ENCODE measurements around the gene C22orf15. TPM values are rescaled to one million over a fixed set of nuclear protein-coding genes. Genes with fewer than 3 reads are reported as not detected.

Gene C22orf15
- total and polyA plus RNA-seq, 9 of the 15 experiments (the other 6 are each of a cell fraction or from before 2014, with no cell fraction given), result 0.07 TPM; not detected in 8

DNA sequence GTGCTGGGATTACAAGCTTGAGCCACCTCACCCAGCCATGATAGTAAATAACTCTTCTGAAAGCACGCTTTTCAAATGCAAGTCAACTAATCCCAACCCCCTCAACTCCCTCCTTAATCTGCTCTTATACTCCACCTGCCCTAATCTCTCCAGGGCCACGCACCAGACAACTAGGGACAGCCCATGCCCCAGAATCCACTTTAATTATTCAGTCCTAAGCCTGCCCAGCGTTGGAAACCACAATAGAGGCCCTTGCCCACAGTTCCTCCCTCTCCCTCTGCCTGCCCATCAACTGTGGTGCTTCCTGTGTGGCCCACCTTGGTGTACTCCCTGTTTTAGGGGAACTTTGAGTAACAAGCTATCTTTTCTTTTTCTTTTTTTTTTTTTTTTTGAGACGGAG lies 5.9 kb upstream of the C22orf15 start:
- no peak overlapping the region for H3K4me2 ChIP-seq (ENCODE audit: insufficient read depth, low read length)
- in situ Hi-C loops (cut with MboI), result no loop called here

More for the DNA sequence above, 5.9 kb upstream of the C22orf15 start:
- no peaks in the 10 kb centered on the region for H3K27me3 ChIP-seq (ENCODE audit: control insufficient read depth in 2 of 2, insufficient read depth in 2 of 2, low read length in 2 of 2)
- BruUV-seq (replicated peaks), result no TSS peak
- POLR2A ChIA-PET, result interaction anchor here (0.6 to 2.0 kb wide), 2 partner anchors 9 to 220 kb away, joined by 3 to 4 read pairs; no protein-coding TSS in a partner anchor
- ATAC-seq, result no peak
- no peak overlapping the region for H3K9ac ChIP-seq (ENCODE audit: insufficient read depth in 1 of 2, low read depth in 2 of 2, low read length in 2 of 2)
- TF ChIP-seq, protein P1, sequence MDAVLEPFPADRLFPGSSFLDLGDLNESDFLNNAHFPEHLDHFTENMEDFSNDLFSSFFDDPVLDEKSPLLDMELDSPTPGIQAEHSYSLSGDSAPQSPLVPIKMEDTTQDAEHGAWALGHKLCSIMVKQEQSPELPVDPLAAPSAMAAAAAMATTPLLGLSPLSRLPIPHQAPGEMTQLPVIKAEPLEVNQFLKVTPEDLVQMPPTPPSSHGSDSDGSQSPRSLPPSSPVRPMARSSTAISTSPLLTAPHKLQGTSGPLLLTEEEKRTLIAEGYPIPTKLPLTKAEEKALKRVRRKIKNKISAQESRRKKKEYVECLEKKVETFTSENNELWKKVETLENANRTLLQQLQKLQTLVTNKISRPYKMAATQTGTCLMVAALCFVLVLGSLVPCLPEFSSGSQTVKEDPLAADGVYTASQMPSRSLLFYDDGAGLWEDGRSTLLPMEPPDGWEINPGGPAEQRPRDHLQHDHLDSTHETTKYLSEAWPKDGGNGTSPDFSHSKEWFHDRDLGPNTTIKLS (IDR thresholded peaks at IDR 0.05; ENCODE audit: borderline replicate concordance, low read depth), result no peak
- TF ChIP-seq, protein P2, sequence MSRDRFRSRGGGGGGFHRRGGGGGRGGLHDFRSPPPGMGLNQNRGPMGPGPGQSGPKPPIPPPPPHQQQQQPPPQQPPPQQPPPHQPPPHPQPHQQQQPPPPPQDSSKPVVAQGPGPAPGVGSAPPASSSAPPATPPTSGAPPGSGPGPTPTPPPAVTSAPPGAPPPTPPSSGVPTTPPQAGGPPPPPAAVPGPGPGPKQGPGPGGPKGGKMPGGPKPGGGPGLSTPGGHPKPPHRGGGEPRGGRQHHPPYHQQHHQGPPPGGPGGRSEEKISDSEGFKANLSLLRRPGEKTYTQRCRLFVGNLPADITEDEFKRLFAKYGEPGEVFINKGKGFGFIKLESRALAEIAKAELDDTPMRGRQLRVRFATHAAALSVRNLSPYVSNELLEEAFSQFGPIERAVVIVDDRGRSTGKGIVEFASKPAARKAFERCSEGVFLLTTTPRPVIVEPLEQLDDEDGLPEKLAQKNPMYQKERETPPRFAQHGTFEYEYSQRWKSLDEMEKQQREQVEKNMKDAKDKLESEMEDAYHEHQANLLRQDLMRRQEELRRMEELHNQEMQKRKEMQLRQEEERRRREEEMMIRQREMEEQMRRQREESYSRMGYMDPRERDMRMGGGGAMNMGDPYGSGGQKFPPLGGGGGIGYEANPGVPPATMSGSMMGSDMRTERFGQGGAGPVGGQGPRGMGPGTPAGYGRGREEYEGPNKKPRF (IDR thresholded peaks at IDR 0.05; ENCODE audit: low read depth, low read length), result no peak
- TF ChIP-seq CCNT2 (IDR thresholded peaks at IDR 0.05; ENCODE audit: borderline replicate concordance, extremely low read depth, insufficient read length, low read depth, low read length), result no peak
- TF ChIP-seq ESRRB (CRISPR knock-in tag; IDR thresholded peaks at IDR 0.05; ENCODE audit: borderline replicate concordance), result no peak
- TF ChIP-seq MED1 (CRISPR knock-in tag; IDR thresholded peaks at IDR 0.05; ENCODE audit: borderline replicate concordance), result no peak
- TF ChIP-seq MAZ (CRISPR knock-in tag; conservative IDR thresholded peaks at IDR 0.05 in 1 of 2, IDR thresholded peaks at IDR 0.05 in 1 of 2), result no peak
- no peak for TF ChIP-seq ZC3H4 (CRISPR knock-in tag; IDR thresholded peaks at IDR 0.05; ENCODE audit: borderline replicate concordance)
- TF ChIP-seq, protein P3, sequence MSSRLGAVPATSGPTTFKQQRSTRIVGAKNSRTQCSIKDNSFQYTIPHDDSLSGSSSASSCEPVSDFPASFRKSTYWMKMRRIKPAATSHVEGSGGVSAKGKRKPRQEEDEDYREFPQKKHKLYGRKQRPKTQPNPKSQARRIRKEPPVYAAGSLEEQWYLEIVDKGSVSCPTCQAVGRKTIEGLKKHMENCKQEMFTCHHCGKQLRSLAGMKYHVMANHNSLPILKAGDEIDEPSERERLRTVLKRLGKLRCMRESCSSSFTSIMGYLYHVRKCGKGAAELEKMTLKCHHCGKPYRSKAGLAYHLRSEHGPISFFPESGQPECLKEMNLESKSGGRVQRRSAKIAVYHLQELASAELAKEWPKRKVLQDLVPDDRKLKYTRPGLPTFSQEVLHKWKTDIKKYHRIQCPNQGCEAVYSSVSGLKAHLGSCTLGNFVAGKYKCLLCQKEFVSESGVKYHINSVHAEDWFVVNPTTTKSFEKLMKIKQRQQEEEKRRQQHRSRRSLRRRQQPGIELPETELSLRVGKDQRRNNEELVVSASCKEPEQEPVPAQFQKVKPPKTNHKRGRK (tag; IDR thresholded peaks at IDR 0.05), result no peak
- no peak for TF ChIP-seq RBM39 (optimal IDR thresholded peaks at IDR 0.05; ENCODE audit: low read depth, low read length)
- H3K9me1 ChIP-seq (ENCODE audit: control insufficient read depth, insufficient read depth, low read length), result no peaks in the 10 kb centered on the region
- H3K79me2 ChIP-seq (ENCODE audit: control insufficient read depth, insufficient read depth, low read length), result no peaks in the 10 kb centered on the region
- H2AFZ ChIP-seq (ENCODE audit: low read depth, low read length), result no peak overlapping the region
- H3K36me3 ChIP-seq (ENCODE audit: control insufficient read depth, insufficient read depth, low read length), result no peaks in the 10 kb centered on the region
- no peak overlapping the region for H3K27ac ChIP-seq (ENCODE audit: extremely low read depth, low read depth, low read length)
- CTCF ChIA-PET (ENCODE audit: low intra/inter-chr PET ratio), result no interaction called here
- no peaks in the 10 kb centered on the region for H4K20me1 ChIP-seq (replicated peaks; ENCODE audit: control insufficient read depth, insufficient read depth, low read length)
- no peaks in the 10 kb centered on the region for H3K9me3 ChIP-seq (replicated peaks; ENCODE audit: control insufficient read depth, insufficient read depth, low read depth, low read length)
- H3K4me3 ChIP-seq, result no peak overlapping the region
- peaks cover 4 to 11% of the 10 kb centered on the region in 2 experiments; a peak in 3 of 5 replicates for H3K4me1 ChIP-seq (replicated peaks in 1 of 2; ENCODE audit: control insufficient read depth in 2 of 2, insufficient read depth in 2 of 2, low read length in 2 of 2)
- 13% methylated on average over 3 of the region's 4 CpGs for WGBS (ENCODE audit: insufficient coverage, low coverage, missing lambda C conversion rate)
- no peak for DNase-seq (ENCODE audit: extremely low read depth in 1 of 4, low spot score in 3 of 4)
- intact Hi-C loops (cut with micrococcal nuclease), result no loop called here
- no peak for FAIRE-seq
